Suprapubic skin (tissue), 4 donors: ENCODE data around the gene CHD2.

ENCODE experiments used
- EP300 ChIP-seq: sonication (generic); formaldehyde crosslinking; IDR thresholded peaks from one replicate; pipeline ENCODE4 v1.6.1; 2017; ENCODE audit warnings: antibody characterized with exemption
- POLR2A ChIP-seq, 2 donors: fragments of 450-650 bp; IDR thresholded peaks; one replicate each; pipeline ENCODE4 v1.6.1; 2017; ENCODE audit warnings: antibody characterized with exemption in 2 of 2, mild to moderate bottlenecking in 2 of 2, moderate library complexity in 2 of 2
- POLR2AphosphoS5 ChIP-seq, 3 donors: sonication (generic); formaldehyde crosslinking; IDR thresholded peaks; one replicate each; pipeline ENCODE4 v1.6.1; 2017; ENCODE audit warnings: antibody characterized with exemption in 3 of 3
- TF ChIP-seq, protein P1 (sequence below), 2 donors: fragments of 200-600 bp in 1 of 2; fragments of 450-650 bp in 1 of 2; sonication (generic) in 1 of 2; IDR thresholded peaks; one replicate each; pipeline ENCODE4 v1.5.1; 2016 to 2019; ENCODE audit warnings: antibody characterized with exemption in 2 of 2, mild to moderate bottlenecking in 1 of 2, moderate library complexity in 1 of 2

DNA sequence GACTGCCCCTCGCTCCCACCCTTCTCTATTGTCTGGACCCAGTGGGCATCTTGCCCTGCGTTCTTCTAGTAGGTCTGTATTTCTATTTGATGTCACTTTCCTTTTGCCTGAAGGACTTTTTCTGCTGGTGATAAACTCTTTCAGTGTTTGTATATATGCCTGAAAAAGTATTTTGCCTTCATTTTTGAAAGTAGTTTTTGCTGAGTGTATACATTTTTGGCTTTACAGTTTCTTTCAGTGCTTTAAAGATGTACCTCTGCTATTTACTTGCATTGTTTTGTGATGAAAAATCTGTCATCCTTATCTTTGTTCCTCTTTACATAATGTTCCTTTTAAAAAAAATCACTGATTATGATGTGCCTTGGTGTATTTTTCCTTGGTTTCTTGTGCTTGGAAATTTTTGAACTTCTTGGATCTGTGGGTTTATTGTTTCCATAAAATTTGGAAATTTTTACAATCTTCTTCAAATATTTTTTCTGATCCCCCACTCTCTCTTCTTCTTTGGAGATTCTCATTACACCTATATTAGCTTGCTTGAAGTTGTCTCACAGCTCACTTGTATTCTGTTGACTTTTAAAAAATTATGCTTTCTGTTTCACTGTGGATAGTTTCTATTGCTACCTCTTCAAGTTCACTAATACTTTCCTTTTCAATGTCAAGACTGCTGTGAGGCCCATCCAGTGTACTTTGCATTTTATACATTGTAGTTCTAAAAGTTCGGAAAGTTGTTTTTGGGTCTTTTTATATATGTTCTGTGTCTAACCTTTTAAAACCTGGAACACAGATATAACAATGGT lies 121.0 kb downstream of the CHD2 start:
- TF ChIP-seq, protein P1, sequence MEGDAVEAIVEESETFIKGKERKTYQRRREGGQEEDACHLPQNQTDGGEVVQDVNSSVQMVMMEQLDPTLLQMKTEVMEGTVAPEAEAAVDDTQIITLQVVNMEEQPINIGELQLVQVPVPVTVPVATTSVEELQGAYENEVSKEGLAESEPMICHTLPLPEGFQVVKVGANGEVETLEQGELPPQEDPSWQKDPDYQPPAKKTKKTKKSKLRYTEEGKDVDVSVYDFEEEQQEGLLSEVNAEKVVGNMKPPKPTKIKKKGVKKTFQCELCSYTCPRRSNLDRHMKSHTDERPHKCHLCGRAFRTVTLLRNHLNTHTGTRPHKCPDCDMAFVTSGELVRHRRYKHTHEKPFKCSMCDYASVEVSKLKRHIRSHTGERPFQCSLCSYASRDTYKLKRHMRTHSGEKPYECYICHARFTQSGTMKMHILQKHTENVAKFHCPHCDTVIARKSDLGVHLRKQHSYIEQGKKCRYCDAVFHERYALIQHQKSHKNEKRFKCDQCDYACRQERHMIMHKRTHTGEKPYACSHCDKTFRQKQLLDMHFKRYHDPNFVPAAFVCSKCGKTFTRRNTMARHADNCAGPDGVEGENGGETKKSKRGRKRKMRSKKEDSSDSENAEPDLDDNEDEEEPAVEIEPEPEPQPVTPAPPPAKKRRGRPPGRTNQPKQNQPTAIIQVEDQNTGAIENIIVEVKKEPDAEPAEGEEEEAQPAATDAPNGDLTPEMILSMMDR (IDR thresholded peaks at IDR 0.05): no peak
- TF ChIP-seq POLR2AphosphoS5 (IDR thresholded peaks at IDR 0.05): no peak
- TF ChIP-seq EP300: no peak
- no peak for TF ChIP-seq POLR2A (IDR thresholded peaks at IDR 0.05)
